Ovary (tissue), 3 donors: ENCODE measurements around the gene PCIF1.
"Not testable (repeated sequence)": the region's sequence is repeated elsewhere in the genome, so short reads cannot be mapped to it uniquely, and the experiment has no call there.

Experiments
- CTCF ChIP-seq, 3 donors: fragments of 450-650 bp in 2 of 3; fragments of 200-600 bp in 1 of 3; IDR thresholded peaks; one replicate each; pipeline versions ENCODE4 v1.5.1 to v1.8.0; 2016 to 2022; ENCODE audit warnings: antibody characterized with exemption in 3 of 3, mild to moderate bottlenecking in 1 of 3
- POLR2A ChIP-seq: fragments of 450-650 bp; IDR thresholded peaks from one replicate; pipeline ENCODE4 v1.6.1; 2017; ENCODE audit warnings: antibody characterized with exemption, mild to moderate bottlenecking, moderate library complexity
- donor health status: DM: no; HTN: no; CAD: no.

DNA sequence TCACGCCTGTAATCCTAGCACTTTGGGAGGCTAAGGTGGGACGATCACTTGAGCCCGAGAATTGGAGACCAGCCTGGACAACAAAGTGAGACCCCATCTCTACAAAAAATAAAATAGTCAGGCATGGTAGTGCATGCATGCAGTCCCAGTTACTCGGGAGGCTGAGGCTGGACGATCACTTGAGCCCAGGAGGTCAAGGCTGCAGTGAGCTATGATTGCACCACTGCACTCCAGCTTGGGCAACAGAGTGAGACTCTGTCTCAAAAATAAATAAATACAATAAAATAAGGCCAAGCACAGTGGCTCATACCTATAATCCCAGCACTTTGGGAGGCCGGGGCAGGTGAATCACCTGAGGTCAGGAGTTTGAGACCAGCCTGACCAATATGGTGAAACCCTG is 33.2 kb upstream of the PCIF1 start:
- TF ChIP-seq CTCF (IDR thresholded peaks at IDR 0.05); POLR2A: not testable (repeated sequence)
